GM21381 (cell line): ENCODE measurements around the gene MAP1LC3B.
"Not testable (repeated sequence)": the region's sequence is repeated elsewhere in the genome, so short reads cannot be mapped to it uniquely, and the experiment has no call there.

Experiments used
- ATAC-seq: cut with Tn5 transposase; IDR thresholded peaks from one replicate; pipeline ENCODE4 v1.9.1; 2021; ENCODE audit warnings: mild to moderate bottlenecking, moderate library complexity; ENCODE audit not compliant: unreplicated experiment

MAP1LC3B gene

GRCh38 chr16:87380403-87380802 lies 11.7 kb upstream of the MAP1LC3B start:
- ATAC-seq, result no peak

- no peak for ATAC-seq
These were observed 11.3 kb upstream of the MAP1LC3B start for GRCh38 chr16:87380881-87381280.

- ATAC-seq, result no peak
These were observed 9.9 kb upstream of the MAP1LC3B start for GRCh38 chr16:87382023-87382785.

GRCh38 chr16:87383505-87384161 lies 8.5 kb upstream of the MAP1LC3B start, which contains the start of gene FBXO31:
TSS of gene FBXO31 (minus strand) at chr16:87383776. CDS start at chr16:87383744, 32 bp downstream.
- peak; percentile 45 for ATAC-seq

GRCh38 chr16:87384162-87384874 lies 7.8 kb upstream of the MAP1LC3B start:
- ATAC-seq, result peak; percentile 10

GRCh38 chr16:87384875-87385167 lies 7.3 kb upstream of the MAP1LC3B start:
- ATAC-seq, result not testable (repeated sequence)

- peak; percentile 39 for ATAC-seq
These were observed 4.0 kb upstream of the MAP1LC3B start for GRCh38 chr16:87387942-87388817.

- no peak for ATAC-seq
These were observed 3.4 kb upstream of the MAP1LC3B start for GRCh38 chr16:87388818-87389134.

GRCh38 chr16:87389245-87389644 lies 2.9 kb upstream of the MAP1LC3B start:
- ATAC-seq, result no peak

GRCh38 chr16:87389914-87390313 lies 2.2 kb upstream of the MAP1LC3B start:
- ATAC-seq, result not testable (repeated sequence)

- no peak for ATAC-seq
These were observed 1.4 kb upstream of the MAP1LC3B start for GRCh38 chr16:87390641-87391323.

GRCh38 chr16:87391324-87391949 lies 699 bp upstream of the MAP1LC3B start:
- no peak for ATAC-seq

- peak; percentile 5 for ATAC-seq
These were observed 914 bp downstream of the MAP1LC3B start for GRCh38 chr16:87392821-87393679.

- no peak for ATAC-seq
These were observed 1.5 kb downstream of the MAP1LC3B start for GRCh38 chr16:87393680-87394055.

GRCh38 chr16:87395181-87395842 lies 3.2 kb downstream of the MAP1LC3B start:
- no peak for ATAC-seq

- ATAC-seq, result no peak
These were observed 12.9 kb downstream of the MAP1LC3B start for GRCh38 chr16:87404764-87405625.

GRCh38 chr16:87406495-87407088 lies 14.5 kb downstream of the MAP1LC3B start:
- no peak for ATAC-seq
